Brain microvascular endothelial cell (primary cell): ENCODE measurements around the gene PRKACG.
"Not testable (repeated sequence)": the region's sequence is repeated elsewhere in the genome, so short reads cannot be mapped to it uniquely, and the experiment has no call there.

ENCODE experiments used
- DNase-seq: peaks from one replicate; pipeline ENCODE4 v3.0.0-alpha.2; 2020
- H3K27ac ChIP-seq: fragments of 250-450 bp; sonication (Bioruptor Pico); 2 replicates; pipeline ENCODE4 v1.5.1; 2020; ENCODE audit warnings: mild to moderate bottlenecking, moderate library complexity
- H3K27me3 ChIP-seq: fragments of 250-450 bp; sonication (Bioruptor Pico); replicated peaks from 2 replicates; pipeline ENCODE4 v1.5.1; 2020; ENCODE audit warnings: mild to moderate bottlenecking
- H3K36me3 ChIP-seq: fragments of 250-450 bp; sonication (Bioruptor Pico); replicated peaks from 2 replicates; pipeline ENCODE4 v1.5.1; 2020; ENCODE audit warnings: mild to moderate bottlenecking
- H3K4me3 ChIP-seq: 2 replicates; pipeline ENCODE4 v1.5.1; 2011; ENCODE audit warnings: low read depth, mild to moderate bottlenecking, control low read depth, low read length, moderate library complexity
- CTCF ChIP-seq: IDR thresholded peaks from 2 replicates; pipeline ENCODE4 v1.5.1; 2011; ENCODE audit warnings: low read depth, mild to moderate bottlenecking, moderate library complexity, low read length, control low read depth, inconsistent platforms; ENCODE audit errors: missing control alignments
- in situ Hi-C: cut with HindIII; loops from 2 replicates; pipeline ENCODE4 v1.10.0; 2017; ENCODE audit warnings: low sequenced_read_pairs, low pct_ligation_motif_present

Gene PRKACG

GRCh38 chr9:68991457-68991856 is 22.5 kb downstream of the PRKACG start:
- Histone ChIP-seq H3K27me3 (no peaks in the 10 kb centered on the region), H3K27ac (no peak overlapping the region), H3K36me3 (no peaks in the 10 kb centered on the region), H3K4me3 (no peak overlapping the region)
- in situ Hi-C loops = no loop called here
- no peak for DNase-seq
- no peak for TF ChIP-seq CTCF

GRCh38 chr9:68986949-68987348 is 27.0 kb downstream of the PRKACG start:
- in situ Hi-C loops, DNase-seq, H3K27ac ChIP-seq, H3K4me3 ChIP-seq, H3K27me3 ChIP-seq, H3K36me3 ChIP-seq: not testable (repeated sequence)

- no peak overlapping the region for H3K27ac ChIP-seq
- H3K27me3 ChIP-seq = no peaks in the 10 kb centered on the region
- TF ChIP-seq CTCF = no peak
- H3K36me3 ChIP-seq = no peaks in the 10 kb centered on the region
- H3K4me3 ChIP-seq = no peak overlapping the region
- in situ Hi-C loops = no loop called here
- no peak for DNase-seq
These were observed 30.1 kb downstream of the PRKACG start for GRCh38 chr9:68983522-68984424.

GRCh38 chr9:68983008-68983411 is 30.9 kb downstream of the PRKACG start:
- Histone ChIP-seq H3K36me3 (no peaks in the 10 kb centered on the region), H3K27ac (no peak overlapping the region), H3K4me3 (no peak overlapping the region), H3K27me3 (no peaks in the 10 kb centered on the region)
- in situ Hi-C loops = no loop called here
- no peak for DNase-seq
- no peak for TF ChIP-seq CTCF

GRCh38 chr9:68981789-68982188 is 32.1 kb downstream of the PRKACG start:
- Histone ChIP-seq H3K27me3 (no peaks in the 10 kb centered on the region), H3K36me3 (no peaks in the 10 kb centered on the region), H3K4me3 (no peak overlapping the region), H3K27ac (no peak overlapping the region)
- no peak for TF ChIP-seq CTCF
- no peak for DNase-seq
- in situ Hi-C loops = no loop called here

GRCh38 chr9:68980341-68980914 is 33.5 kb downstream of the PRKACG start:
- no peak for DNase-seq
- H3K4me3 ChIP-seq = no peak overlapping the region
- no peaks in the 10 kb centered on the region for H3K27me3 ChIP-seq
- no peak for TF ChIP-seq CTCF
- in situ Hi-C loops = no loop called here
- H3K27ac ChIP-seq = no peak overlapping the region
- H3K36me3 ChIP-seq = no peaks in the 10 kb centered on the region
